Measurements from ENCODE around the gene TMEM208. TPM values are rescaled to one million over a fixed set of nuclear protein-coding genes. Genes with fewer than 3 reads are reported as not detected.

TMEM208 gene
- total RNA-seq, 1 experiment from 2014 or later, result 60.7 TPM

Small RNAs within 50 kb of the gene (small RNA-seq; reads per million reads assigned to genes)
- gene MIR328, result 0.06 to 0.67 reads per million in 2 experiments

Other genes starting within 250 kb of the TMEM208 start
- gene CES4A, start 238.5 kb upstream of the TMEM208 start, total RNA-seq (2014; rRNA removed; shearing (Covaris generic)), result not detected in 2 replicates
- gene CBFB, start 198.0 kb upstream of the TMEM208 start, total RNA-seq (2014; rRNA removed; shearing (Covaris generic)), result 51.5 and 58.6 TPM in 2 replicates
- 17.1 and 18.8 TPM in 2 replicates for gene PHAF1, start 117.2 kb upstream of the TMEM208 start, total RNA-seq (2014; rRNA removed; shearing (Covaris generic))
- gene B3GNT9, start 76.1 kb upstream of the TMEM208 start, total RNA-seq (2014; rRNA removed; shearing (Covaris generic)), result 0.92 and 2.0 TPM in 2 replicates
- 18.3 and 21.1 TPM in 2 replicates for gene TRADD, start 67.2 kb upstream of the TMEM208 start, total RNA-seq (2014; rRNA removed; shearing (Covaris generic))
- 5.1 and 6.4 TPM in 2 replicates for gene FBXL8, start 67.2 kb upstream of the TMEM208 start, total RNA-seq (2014; rRNA removed; shearing (Covaris generic))
- gene HSF4, start 62.4 kb upstream of the TMEM208 start, total RNA-seq (2014; rRNA removed; shearing (Covaris generic)), result 28.7 and 40.9 TPM in 2 replicates
- gene NOL3, start 56.6 kb upstream of the TMEM208 start, total RNA-seq (2014; rRNA removed; shearing (Covaris generic)), result 7.8 and 13.2 TPM in 2 replicates
- 3.9 and 4.4 TPM in 2 replicates for gene MATCAP1, start 43.2 kb upstream of the TMEM208 start, total RNA-seq (2014; rRNA removed; shearing (Covaris generic))
- gene EXOC3L1, start 37.0 kb upstream of the TMEM208 start, total RNA-seq (2014; rRNA removed; shearing (Covaris generic)), result not detected in 2 replicates
- 50.8 and 73.6 TPM in 2 replicates for gene E2F4, start 35.0 kb upstream of the TMEM208 start, total RNA-seq (2014; rRNA removed; shearing (Covaris generic))
- 0.61 and 0.90 TPM in 2 replicates for gene ELMO3, start 28.0 kb upstream of the TMEM208 start, total RNA-seq (2014; rRNA removed; shearing (Covaris generic))
- 10.5 and 11.3 TPM in 2 replicates for gene FHOD1, start 20.4 kb downstream of the TMEM208 start, total RNA-seq (2014; rRNA removed; shearing (Covaris generic))
- 0.21 and 0.37 TPM in 2 replicates for gene SLC9A5, start 21.8 kb downstream of the TMEM208 start, total RNA-seq (2014; rRNA removed; shearing (Covaris generic))
- 10.5 and 12.9 TPM in 2 replicates for gene PLEKHG4, start 52.4 kb downstream of the TMEM208 start, total RNA-seq (2014; rRNA removed; shearing (Covaris generic))
- 0.19 TPM in 1 of 2 replicates, not detected in the other for gene KCTD19, start 99.6 kb downstream of the TMEM208 start, total RNA-seq (2014; rRNA removed; shearing (Covaris generic))
- 0.64 and 1.1 TPM in 2 replicates for gene LRRC36, start 99.7 kb downstream of the TMEM208 start, total RNA-seq (2014; rRNA removed; shearing (Covaris generic))
- gene TPPP3, start 166.4 kb downstream of the TMEM208 start, total RNA-seq (2014; rRNA removed; shearing (Covaris generic)), result 0.16 and 0.55 TPM in 2 replicates
- gene ZDHHC1, start 189.3 kb downstream of the TMEM208 start, total RNA-seq (2014; rRNA removed; shearing (Covaris generic)), result 6.0 and 8.5 TPM in 2 replicates
- gene HSD11B2, start 204.0 kb downstream of the TMEM208 start, total RNA-seq (2014; rRNA removed; shearing (Covaris generic)), result 0.32 TPM in 1 of 2 replicates, not detected in the other